ENCODE results near the gene PER1.

GRCh38 chr17:8108972-8109660 lies 43.1 kb downstream of the PER1 start:
- TF ChIP-seq POLR2A (IDR thresholded peaks at IDR 0.05; ENCODE audit: low read depth) = no peak
- TF ChIP-seq CTCF (IDR thresholded peaks at IDR 0.05) = no peak

Measured in esophagus muscularis mucosa (tissue), 3 donors.